PC-9 (cell line): ENCODE data around the gene FBRSL1. TPM values are rescaled to one million over a fixed set of nuclear protein-coding genes. Genes with fewer than 3 reads are reported as not detected.

Experiments used
- BruUV-seq: library from RNA; stranded (reverse); fragments of 400-500 nt; replicated peaks from 2 replicates; lab custom pipeline; 2021; lab: Mats Ljungman, UMichigan
- CTCF ChIA-PET: fragments of 300-600 bp; sonication (Branson Sonifier 250); formaldehyde crosslinking; loops from one replicate; lab custom pipeline; 2022; ENCODE audit warnings: antibody characterized with exemption; lab: Charles Lee
- POLR2A ChIA-PET: fragments of 300-600 bp; sonication (Branson Sonifier 250); formaldehyde crosslinking; loops from one replicate; lab custom pipeline; 2022; ENCODE audit warnings: antibody characterized with exemption; ENCODE audit not compliant: unreplicated experiment; lab: Charles Lee
- DNase-seq, 2 experiments: peaks; one replicate each; pipeline versions ENCODE4 v3.0.0 to v3.0.0-alpha.2; 2015 to 2022; ENCODE audit warnings: mixed read lengths in 1 of 2
- H2AFZ ChIP-seq: fragments of 200-600 bp; sonication (generic); 2 replicates; pipeline ENCODE4 v1.8.1; 2017; ENCODE audit warnings: antibody characterized with exemption
- H3F3A ChIP-seq: fragments of 200-600 bp; sonication (generic); 2 replicates; pipeline ENCODE4 v1.8.1; 2017; ENCODE audit warnings: antibody characterized with exemption, mild to moderate bottlenecking, low read depth; ENCODE audit not compliant: insufficient read depth
- H3K27ac ChIP-seq: fragments of 200-600 bp; sonication (generic); 2 replicates; pipeline ENCODE4 v1.6.1; 2016; ENCODE audit warnings: mixed run types
- H3K27me3 ChIP-seq: fragments of 200-600 bp; sonication (generic); 2 replicates; pipeline ENCODE4 v1.6.1; 2016; ENCODE audit warnings: low read depth, mixed run types; ENCODE audit not compliant: insufficient read depth
- H3K36me3 ChIP-seq: fragments of 200-600 bp; sonication (generic); 2 replicates; pipeline ENCODE4 v1.6.1; 2016; ENCODE audit warnings: low read depth, mixed run types
- H3K4me1 ChIP-seq: fragments of 200-600 bp; sonication (generic); replicated peaks from 2 replicates; pipeline ENCODE4 v1.6.1; 2016; ENCODE audit warnings: mixed run types; ENCODE audit not compliant: insufficient read depth
- H3K4me2 ChIP-seq: fragments of 200-600 bp; sonication (generic); 2 replicates; pipeline ENCODE4 v1.6.1; 2017; ENCODE audit warnings: mixed run types
- H3K4me3 ChIP-seq: fragments of 200-600 bp; sonication (generic); 2 replicates; pipeline ENCODE4 v1.6.1; 2016; ENCODE audit warnings: mixed run types
- H3K79me2 ChIP-seq: fragments of 200-600 bp; sonication (generic); 2 replicates; pipeline ENCODE4 v1.6.1; 2017; ENCODE audit warnings: low read depth, mixed run types
- H3K9me2 ChIP-seq: fragments of 200-600 bp; sonication (generic); 2 replicates; pipeline ENCODE4 v1.8.1; 2017; ENCODE audit warnings: mild to moderate bottlenecking; ENCODE audit not compliant: insufficient read depth
- H3K9me3 ChIP-seq: fragments of 200-600 bp; sonication (generic); 2 replicates; pipeline ENCODE4 v1.8.1; 2016; ENCODE audit warnings: low read depth; ENCODE audit not compliant: insufficient read depth
- H4K20me1 ChIP-seq: fragments of 200-600 bp; sonication (generic); 2 replicates; pipeline ENCODE4 v1.8.1; 2017; ENCODE audit not compliant: insufficient read depth
- CTCF ChIP-seq: fragments of 200-600 bp; sonication (generic); conservative IDR thresholded peaks from 2 replicates; pipeline ENCODE4 v1.6.1; 2017; ENCODE audit warnings: mixed run types, antibody characterized with exemption, mild to moderate bottlenecking, moderate library complexity
- EZH2 ChIP-seq: fragments of 200-600 bp; sonication (generic); IDR thresholded peaks from 2 replicates; pipeline ENCODE4 v1.8.0; 2017; ENCODE audit warnings: antibody characterized with exemption, low read depth
- intact Hi-C: fragments of 100-400 bp; cut with micrococcal nuclease; formaldehyde crosslinking; loops from one replicate; pipeline ENCODE4 v1.10.0; 2022; ENCODE audit not compliant: unreplicated experiment
- total RNA-seq: library from RNA; stranded (reverse); gene quantifications from 2 replicates; pipeline ENCODE4 v1.2.3, GENCODE V29; 2021

FBRSL1 gene
- total RNA-seq, 1 experiment from 2014 or later, result 59.5 TPM

GRCh38 chr12:132545955-132546354 is 56.0 kb downstream of the FBRSL1 start:
- H3K27me3 ChIP-seq, result no peaks in the 10 kb centered on the region
- POLR2A ChIA-PET, result no interaction called here
- H3K36me3 ChIP-seq, result no peaks in the 10 kb centered on the region
- no peaks in the 10 kb centered on the region for H3K9me2 ChIP-seq
- no peak overlapping the region for H3K27ac ChIP-seq
- no peak overlapping the region for H2AFZ ChIP-seq
- BruUV-seq, result no TSS peak
- no peak for DNase-seq
- no peak overlapping the region for H3K4me2 ChIP-seq
- intact Hi-C loops, result no loop called here
- H3K4me1 ChIP-seq, result no peaks in the 10 kb centered on the region
- TF ChIP-seq EZH2, result no peak
- TF ChIP-seq CTCF, result no peak
- H3K9me3 ChIP-seq, result no peaks in the 10 kb centered on the region
- CTCF ChIA-PET, result no interaction called here
- no peaks in the 10 kb centered on the region for H3K79me2 ChIP-seq
- no peaks in the 10 kb centered on the region for H3F3A ChIP-seq
- H4K20me1 ChIP-seq, result peaks cover 60% of the 10 kb centered on the region
- H3K4me3 ChIP-seq, result no peak overlapping the region

GRCh38 chr12:132546647-132547046 is 56.7 kb downstream of the FBRSL1 start:
- Histone ChIP-seq H3K4me1 (no peaks in the 10 kb centered on the region), H2AFZ (no peak overlapping the region), H3K4me3 (no peak overlapping the region), H3K9me3 (no peaks in the 10 kb centered on the region), H4K20me1 (peaks cover 57% of the 10 kb centered on the region), H3K36me3 (no peaks in the 10 kb centered on the region), H3F3A (no peaks in the 10 kb centered on the region), H3K9me2 (no peaks in the 10 kb centered on the region), H3K79me2 (no peaks in the 10 kb centered on the region), H3K27ac (no peak overlapping the region), H3K4me2 (no peak overlapping the region), H3K27me3 (no peaks in the 10 kb centered on the region)
- intact Hi-C loops, result no loop called here
- CTCF ChIA-PET, result no interaction called here
- DNase-seq, result no peak
- BruUV-seq, result no TSS peak
- TF ChIP-seq EZH2 (no peak), CTCF (no peak)
- POLR2A ChIA-PET, result no interaction called here

- Histone ChIP-seq H2AFZ (no peak overlapping the region), H3K27me3 (no peaks in the 10 kb centered on the region), H3K9me2 (no peaks in the 10 kb centered on the region), H3K9me3 (no peaks in the 10 kb centered on the region), H3K79me2 (no peaks in the 10 kb centered on the region), H3K27ac (no peak overlapping the region), H4K20me1 (peaks cover 51% of the 10 kb centered on the region), H3K4me1 (no peaks in the 10 kb centered on the region), H3F3A (no peaks in the 10 kb centered on the region), H3K4me3 (no peak overlapping the region), H3K4me2 (no peak overlapping the region), H3K36me3 (no peaks in the 10 kb centered on the region)
- no peak for TF ChIP-seq CTCF
- TF ChIP-seq EZH2, result no peak
- intact Hi-C loops, result no loop called here
- DNase-seq, result no peak
- BruUV-seq, result no TSS peak
- POLR2A ChIA-PET, result no interaction called here
- CTCF ChIA-PET, result no interaction called here
These were observed 57.3 kb downstream of the FBRSL1 start for GRCh38 chr12:132547205-132547740.
